ES-I3 (cell line): Measurements from ENCODE around the gene NAV1.
"Not testable (repeated sequence)": the region's sequence is repeated elsewhere in the genome, so short reads cannot be mapped to it uniquely, and the experiment has no call there.

Experiments
- H3K36me3 ChIP-seq: 2 replicates; pipeline ENCODE4 v1.6.1; 2013; ENCODE audit warnings: mild to moderate bottlenecking, low read length, control low read depth, moderate library complexity; ENCODE audit not compliant: insufficient read depth
- H3K4me1 ChIP-seq: 2 replicates; pipeline ENCODE4 v1.6.1; 2013; ENCODE audit warnings: mild to moderate bottlenecking, control low read depth, low read length; ENCODE audit not compliant: insufficient read depth
- H3K9ac ChIP-seq: 2 replicates; pipeline ENCODE4 v1.6.1; 2013; ENCODE audit warnings: low read depth, mild to moderate bottlenecking, low read length, moderate library complexity
- H3K9me3 ChIP-seq: 2 replicates; pipeline ENCODE4 v1.6.1; 2013; ENCODE audit warnings: mild to moderate bottlenecking, low read length, moderate library complexity; ENCODE audit not compliant: control insufficient read depth, insufficient read depth

NAV1 gene

DNA sequence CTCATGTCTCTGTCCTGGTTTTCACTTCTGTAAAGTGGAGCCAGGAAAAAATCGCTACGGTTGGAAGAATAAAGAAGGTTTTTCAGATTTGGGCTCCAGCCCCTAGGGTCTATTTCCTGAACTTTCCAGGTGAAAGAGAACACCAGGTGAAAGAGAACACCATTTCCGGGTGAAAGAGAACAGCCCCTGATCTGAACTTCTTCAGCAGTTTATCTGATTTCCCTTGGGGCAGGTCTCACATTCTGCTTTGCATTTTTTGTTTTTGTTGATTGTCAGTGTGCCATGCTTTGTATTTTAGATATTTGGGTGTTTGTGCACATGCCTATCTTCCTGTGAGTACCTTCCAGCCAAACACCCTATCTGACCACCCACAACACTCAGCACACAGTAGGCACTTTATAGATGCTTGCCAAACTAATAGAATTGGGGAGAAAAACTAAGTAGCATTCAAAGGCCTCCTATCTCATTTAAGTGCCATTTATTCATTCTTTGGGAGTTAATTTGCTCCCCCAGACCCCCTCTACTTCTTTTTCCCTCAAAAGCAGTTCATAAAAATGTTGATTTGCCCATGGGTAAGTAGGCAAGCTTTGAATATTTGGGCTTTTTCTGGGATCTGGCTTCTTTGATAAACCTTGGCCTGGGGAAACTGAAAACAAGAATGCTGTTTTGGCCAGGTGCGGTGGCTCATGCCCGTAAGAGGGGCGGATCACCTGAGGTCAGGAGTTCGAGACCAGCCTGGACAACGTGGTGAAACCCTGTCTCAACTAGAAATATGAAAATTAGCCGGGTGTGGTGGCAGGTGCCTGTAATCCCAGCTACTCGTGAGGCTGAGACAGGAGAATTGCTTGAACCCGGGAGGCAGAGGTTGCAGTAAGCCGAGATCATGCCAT, 2.2 kb downstream of the NAV1 start:
- H3K4me1 ChIP-seq, result peaks cover 13% of the 10 kb centered on the region; the same call in 1 of the 2 replicates
- H3K9ac ChIP-seq, result peak overlapping the region; percentile 81; the same call in 1 of the 2 replicates
- no peaks in the 10 kb centered on the region for H3K36me3 ChIP-seq
- H3K9me3 ChIP-seq, result no peaks in the 10 kb centered on the region

DNA sequence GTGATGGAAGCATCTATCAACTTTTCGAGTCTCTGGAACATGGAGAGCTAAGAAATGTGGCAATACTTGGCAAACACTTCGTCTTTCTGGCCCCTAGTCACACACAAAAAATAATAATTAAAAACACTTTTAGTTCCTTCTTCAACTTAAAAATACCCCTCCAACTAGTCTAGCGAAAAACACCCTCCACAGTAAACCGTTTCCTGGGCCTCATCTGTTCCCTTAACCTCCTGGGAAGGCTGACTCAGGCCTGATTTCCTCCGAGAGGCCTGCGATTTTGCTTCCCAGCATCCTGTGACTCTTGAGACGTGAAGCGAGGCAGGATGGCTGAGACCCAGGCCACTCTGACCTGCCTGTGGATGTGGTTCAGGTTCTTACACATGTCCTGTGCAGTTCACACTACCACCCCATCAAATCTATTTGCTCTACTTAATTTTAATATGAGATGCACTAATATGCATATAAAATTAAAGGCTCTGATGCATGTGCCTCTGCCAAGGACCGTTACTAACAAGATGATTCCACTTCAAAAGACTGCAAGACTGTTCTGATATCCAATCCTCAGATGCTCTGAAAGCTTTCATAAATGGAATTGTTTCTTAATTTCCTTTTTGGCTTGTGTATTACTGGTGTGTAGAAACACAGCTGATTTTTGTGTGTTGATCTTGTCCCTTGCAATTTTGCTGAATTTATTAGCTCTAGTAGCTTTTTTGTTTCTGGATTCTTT, 3.5 kb downstream of the NAV1 start:
- H3K9me3 ChIP-seq, result no peaks in the 10 kb centered on the region
- H3K9ac ChIP-seq, result no peak overlapping the region
- peaks cover 13% of the 10 kb centered on the region; the same call in 1 of the 2 replicates for H3K4me1 ChIP-seq
- no peaks in the 10 kb centered on the region for H3K36me3 ChIP-seq

DNA sequence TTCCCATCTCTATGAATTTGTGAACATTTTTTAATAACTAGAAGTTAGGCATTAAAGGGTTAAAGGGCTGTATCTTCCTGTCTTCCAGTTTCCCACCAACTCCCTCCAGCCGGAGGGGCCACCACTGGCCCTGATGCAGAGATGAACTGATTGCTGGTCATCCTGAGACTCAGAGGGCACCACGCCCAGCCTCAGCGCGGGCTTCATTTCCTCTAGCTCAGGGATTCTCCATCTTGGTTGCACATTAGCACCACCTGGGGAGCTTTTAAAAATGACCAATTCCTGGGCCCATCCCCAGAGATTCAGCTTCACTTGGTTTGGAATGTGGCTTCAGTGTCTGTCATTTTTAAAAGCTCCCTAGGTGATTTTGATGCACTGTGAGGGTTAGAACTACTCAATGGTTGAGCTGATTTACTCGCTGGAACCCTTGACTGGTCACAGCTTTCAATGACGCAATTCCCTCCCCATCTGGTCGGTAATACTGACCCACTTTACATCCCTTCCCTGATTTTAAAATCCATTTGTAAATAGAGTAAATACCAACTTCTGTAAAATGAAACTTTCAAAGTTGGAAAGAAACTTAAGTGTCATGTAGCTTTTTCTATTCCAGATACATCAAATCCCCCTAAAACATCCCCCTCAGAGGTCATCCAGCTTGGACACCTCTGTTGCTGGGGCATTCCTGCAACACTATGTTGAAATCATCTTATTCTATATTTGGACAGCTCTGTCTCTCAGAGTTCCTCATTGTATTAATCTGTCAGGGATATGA, 5.1 kb downstream of the NAV1 start:
- Histone ChIP-seq H3K9me3 (no peaks in the 10 kb centered on the region), H3K4me1 (peaks cover 9% of the 10 kb centered on the region; the same call in 1 of the 2 replicates), H3K36me3 (no peaks in the 10 kb centered on the region), H3K9ac (no peak overlapping the region)

DNA sequence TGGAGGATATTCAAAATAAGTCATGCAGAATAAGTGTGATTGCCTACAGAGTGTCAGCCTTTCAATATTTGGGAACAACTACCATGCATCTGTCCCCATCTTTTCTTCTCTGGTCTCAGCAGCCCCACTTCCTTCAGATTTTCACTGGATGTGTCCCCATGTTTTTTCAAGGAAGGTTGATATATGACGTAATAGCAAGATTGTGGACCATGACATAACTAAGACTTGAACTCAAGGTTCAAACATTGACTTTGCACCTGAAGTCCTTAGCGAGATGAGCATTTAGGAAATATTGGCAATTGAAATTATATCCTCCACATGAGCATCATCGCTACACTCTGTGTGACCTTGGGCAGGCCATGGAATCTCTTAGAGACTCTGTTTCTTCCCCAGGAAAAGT, 5.8 kb downstream of the NAV1 start:
- no peaks in the 10 kb centered on the region for H3K9me3 ChIP-seq
- peaks cover 9% of the 10 kb centered on the region; the same call in 1 of the 2 replicates for H3K4me1 ChIP-seq
- no peak overlapping the region for H3K9ac ChIP-seq
- H3K36me3 ChIP-seq, result no peaks in the 10 kb centered on the region

DNA sequence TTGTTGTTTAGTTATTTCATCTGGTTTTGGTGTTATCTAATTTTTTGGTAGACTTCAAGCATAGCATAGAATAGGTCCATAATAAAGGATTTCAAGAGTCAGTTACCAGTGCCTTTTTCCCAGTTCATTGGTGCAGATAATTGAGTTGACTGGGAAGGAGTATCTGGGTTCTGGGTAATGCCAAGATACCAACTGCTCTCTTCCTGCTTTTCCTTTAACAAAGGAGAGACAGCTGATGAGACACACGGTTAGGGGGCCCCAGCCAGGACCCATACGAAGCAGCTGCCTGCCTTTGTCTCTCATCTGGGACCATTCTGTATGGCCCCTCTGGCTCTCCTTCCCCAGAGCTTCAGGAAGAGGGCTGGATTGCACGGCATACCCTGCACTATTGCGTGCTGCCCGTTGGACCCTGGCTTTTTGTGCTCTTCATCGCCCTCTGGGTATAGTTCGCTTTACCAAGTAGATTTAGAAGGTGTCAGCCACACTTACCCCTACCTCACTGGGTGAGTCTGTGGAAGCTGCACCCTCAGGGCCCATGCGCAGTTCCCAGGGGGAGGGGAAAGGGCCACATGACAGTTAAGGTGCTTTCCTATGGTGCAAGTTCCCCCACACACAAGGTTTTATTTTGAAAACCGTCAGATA, 7.0 kb downstream of the NAV1 start:
- Histone ChIP-seq H3K36me3 (no peaks in the 10 kb centered on the region), H3K9me3 (no peaks in the 10 kb centered on the region), H3K9ac (no peak overlapping the region), H3K4me1 (peaks cover 5% of the 10 kb centered on the region; the same call in 1 of the 2 replicates)

DNA sequence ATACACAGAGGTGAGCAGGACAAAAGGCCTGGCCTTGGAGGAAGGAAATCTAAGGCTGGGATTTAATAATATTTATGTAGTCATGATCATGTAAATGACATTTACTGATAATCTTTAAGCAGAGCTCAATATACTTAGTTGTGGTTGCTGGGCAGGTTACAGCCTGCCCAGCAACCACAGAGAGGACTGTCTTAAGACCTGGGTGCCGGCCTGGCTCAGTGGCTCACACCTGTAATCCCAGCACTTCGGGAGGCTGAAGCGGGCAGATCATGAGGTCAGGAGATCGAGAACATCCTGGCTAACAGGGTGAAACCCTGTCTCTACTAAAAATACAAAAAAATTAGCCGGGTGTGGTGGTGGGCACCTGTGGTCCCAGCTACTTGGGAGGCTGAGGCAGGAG, 10.6 kb downstream of the NAV1 start:
- not testable (repeated sequence) for H3K9me3 ChIP-seq, H3K9ac ChIP-seq, H3K36me3 ChIP-seq, H3K4me1 ChIP-seq

- no peaks in the 10 kb centered on the region for H3K9me3 ChIP-seq
- no peaks in the 10 kb centered on the region for H3K36me3 ChIP-seq
- no peaks in the 10 kb centered on the region; the same call in 1 of the 2 replicates for H3K4me1 ChIP-seq
- H3K9ac ChIP-seq, result no peak overlapping the region
Measured at GRCh38 chr1:201551096-201551495, 12.2 kb downstream of the NAV1 start.

GRCh38 chr1:201551877-201552731, 13.2 kb downstream of the NAV1 start:
- H3K4me1 ChIP-seq, result peaks cover 8% of the 10 kb centered on the region; the same call in 1 of the 2 replicates
- no peak overlapping the region for H3K9ac ChIP-seq
- no peaks in the 10 kb centered on the region for H3K36me3 ChIP-seq
- H3K9me3 ChIP-seq, result no peaks in the 10 kb centered on the region

DNA sequence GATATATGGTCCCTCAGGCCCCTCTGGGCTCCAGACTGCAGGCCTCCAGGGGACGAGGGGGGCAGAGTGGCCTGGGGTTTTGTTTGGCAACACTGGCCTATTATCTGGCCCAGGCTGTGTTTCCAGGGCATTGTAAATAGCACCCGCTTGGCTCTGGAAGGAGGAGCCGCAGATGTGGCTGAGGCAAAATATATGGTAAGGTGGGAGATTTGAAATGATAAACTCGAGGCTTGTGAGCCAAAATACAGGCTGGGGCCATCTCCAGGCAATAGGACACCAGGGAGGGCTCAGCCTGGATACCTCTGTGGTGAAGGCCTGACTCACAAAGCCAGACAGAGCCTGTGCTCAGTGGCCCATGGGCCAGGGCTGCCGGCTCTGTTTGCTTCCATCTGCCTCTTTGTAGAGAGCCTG, 14.0 kb downstream of the NAV1 start:
- no peaks in the 10 kb centered on the region for H3K9me3 ChIP-seq
- no peaks in the 10 kb centered on the region for H3K36me3 ChIP-seq
- H3K4me1 ChIP-seq, result peaks cover 9% of the 10 kb centered on the region; the same call in 1 of the 2 replicates
- no peak overlapping the region for H3K9ac ChIP-seq

DNA sequence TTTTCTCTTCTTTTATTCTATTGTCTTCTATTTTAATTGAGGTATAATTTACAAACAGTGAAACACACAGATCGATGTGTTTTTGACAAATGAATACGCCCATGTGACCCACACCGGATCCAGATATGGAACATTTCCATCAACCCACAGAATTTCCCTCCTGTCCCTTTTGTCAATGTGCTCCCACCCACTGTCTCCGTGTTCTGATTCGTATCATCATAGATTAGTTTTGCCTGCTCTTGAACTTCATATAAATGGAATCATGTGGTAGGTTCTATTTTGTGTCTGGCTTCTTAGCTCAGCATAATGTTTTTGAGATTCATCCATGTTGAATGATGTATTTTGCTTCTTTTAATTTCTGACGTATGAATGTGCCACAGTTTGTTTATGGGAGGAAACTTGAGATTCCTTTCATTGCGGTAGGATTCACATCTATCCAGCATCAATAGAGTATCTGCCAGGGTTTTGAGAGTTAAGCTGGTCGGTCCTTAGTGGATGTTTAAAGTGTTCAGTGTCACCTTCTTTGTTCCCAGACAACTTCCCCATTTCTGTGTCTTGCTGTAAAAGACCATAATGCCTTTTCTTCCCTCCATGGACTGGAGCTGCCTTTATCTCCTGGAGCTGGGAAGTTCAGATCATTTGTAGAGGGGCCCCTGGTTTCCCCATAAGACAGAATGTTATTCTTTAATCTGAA, 14.7 kb downstream of the NAV1 start:
- no peaks in the 10 kb centered on the region for H3K9me3 ChIP-seq
- no peak overlapping the region for H3K9ac ChIP-seq
- no peaks in the 10 kb centered on the region for H3K36me3 ChIP-seq
- H3K4me1 ChIP-seq, result peaks cover 9% of the 10 kb centered on the region; the same call in 1 of the 2 replicates

- Histone ChIP-seq H3K4me1 (peaks cover 9% of the 10 kb centered on the region; the same call in 1 of the 2 replicates), H3K9me3 (no peaks in the 10 kb centered on the region), H3K36me3 (no peaks in the 10 kb centered on the region), H3K9ac (no peak overlapping the region)
Measured at GRCh38 chr1:201554190-201554600, 15.3 kb downstream of the NAV1 start.

DNA sequence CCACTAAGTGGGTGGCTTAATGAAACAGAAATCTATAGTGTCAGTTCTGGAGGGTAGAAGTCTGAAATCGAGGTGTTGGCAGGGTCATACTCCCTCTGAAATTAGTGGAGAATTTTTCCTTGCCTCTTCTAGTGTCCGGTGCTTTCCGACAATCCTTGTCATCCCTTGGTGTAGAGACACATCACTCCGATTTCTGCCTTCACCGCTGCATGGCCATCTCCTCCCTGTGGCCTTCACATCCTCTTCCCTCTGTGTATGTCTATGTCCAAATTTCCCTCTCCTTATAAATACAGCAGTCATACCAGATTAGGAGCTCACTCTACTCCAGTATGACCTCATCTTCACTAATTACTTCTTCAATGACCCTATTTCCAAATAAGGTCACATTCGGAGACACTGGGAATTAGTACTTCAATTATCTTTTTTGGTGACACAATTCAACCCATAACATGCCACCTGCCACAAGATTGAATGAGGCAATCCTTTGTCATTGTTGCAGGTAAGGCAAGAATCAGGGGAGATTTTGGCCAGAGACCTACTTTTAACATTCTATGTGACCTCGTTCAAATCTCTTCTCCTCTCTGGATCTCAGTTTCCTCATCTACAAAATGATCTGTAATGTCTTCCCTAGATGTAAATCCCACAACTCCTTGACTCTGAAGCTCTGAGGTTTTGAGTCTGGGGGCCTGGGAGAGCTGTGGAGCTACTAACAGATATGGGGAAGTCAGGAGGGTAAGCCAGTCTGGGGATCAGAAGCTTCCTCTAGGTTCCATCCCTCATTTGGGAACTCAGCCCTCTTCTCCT, 16.1 kb downstream of the NAV1 start:
- no peaks in the 10 kb centered on the region for H3K9me3 ChIP-seq
- no peak overlapping the region for H3K9ac ChIP-seq
- peaks cover 12% of the 10 kb centered on the region; the same call in 1 of the 2 replicates for H3K4me1 ChIP-seq
- H3K36me3 ChIP-seq, result no peaks in the 10 kb centered on the region
